Measurements from ENCODE around the gene LTA.

DNA sequence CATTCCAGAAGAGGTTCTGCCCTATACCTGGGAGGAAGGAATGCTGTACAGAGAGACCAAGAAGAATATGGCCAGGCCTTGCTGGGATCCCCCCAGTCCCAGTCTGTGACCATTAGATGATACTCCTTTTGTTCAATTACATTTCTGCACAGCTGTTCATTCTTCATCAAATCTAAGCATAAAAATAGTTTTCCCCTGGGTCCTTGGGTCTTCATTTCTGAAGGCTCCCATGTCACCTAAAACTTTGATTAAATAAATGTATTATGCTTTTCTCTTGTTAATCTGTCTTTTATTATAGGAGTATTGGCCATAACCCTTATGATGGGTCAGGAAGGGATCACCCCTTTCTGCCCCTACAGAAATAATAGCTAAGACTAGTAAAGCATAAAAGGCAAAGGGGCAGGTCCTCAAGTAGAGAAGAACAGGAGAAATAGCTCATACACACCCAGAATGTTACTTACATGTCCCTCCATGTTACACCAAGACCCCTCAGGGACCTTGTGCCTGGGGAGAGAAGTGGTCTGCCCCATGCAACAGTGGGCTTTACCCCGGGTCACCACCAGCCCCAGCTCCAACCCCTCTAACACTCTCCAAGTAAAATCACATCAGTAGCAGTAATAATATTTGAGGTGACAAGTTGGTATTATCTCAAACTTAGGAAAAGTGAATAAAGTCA, 2.1 kb upstream of the LTA start:
- TF ChIP-seq, protein P1, sequence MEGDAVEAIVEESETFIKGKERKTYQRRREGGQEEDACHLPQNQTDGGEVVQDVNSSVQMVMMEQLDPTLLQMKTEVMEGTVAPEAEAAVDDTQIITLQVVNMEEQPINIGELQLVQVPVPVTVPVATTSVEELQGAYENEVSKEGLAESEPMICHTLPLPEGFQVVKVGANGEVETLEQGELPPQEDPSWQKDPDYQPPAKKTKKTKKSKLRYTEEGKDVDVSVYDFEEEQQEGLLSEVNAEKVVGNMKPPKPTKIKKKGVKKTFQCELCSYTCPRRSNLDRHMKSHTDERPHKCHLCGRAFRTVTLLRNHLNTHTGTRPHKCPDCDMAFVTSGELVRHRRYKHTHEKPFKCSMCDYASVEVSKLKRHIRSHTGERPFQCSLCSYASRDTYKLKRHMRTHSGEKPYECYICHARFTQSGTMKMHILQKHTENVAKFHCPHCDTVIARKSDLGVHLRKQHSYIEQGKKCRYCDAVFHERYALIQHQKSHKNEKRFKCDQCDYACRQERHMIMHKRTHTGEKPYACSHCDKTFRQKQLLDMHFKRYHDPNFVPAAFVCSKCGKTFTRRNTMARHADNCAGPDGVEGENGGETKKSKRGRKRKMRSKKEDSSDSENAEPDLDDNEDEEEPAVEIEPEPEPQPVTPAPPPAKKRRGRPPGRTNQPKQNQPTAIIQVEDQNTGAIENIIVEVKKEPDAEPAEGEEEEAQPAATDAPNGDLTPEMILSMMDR (IDR thresholded peaks at IDR 0.05), result no peak
- TF ChIP-seq POLR2A (IDR thresholded peaks at IDR 0.05), result no peak
